K562 (cell line): ENCODE measurements around the gene TMEM218. TPM values are rescaled to one million over a fixed set of nuclear protein-coding genes. Genes with fewer than 3 reads are reported as not detected.

Experiments
- ARID1B ChIP-seq: fragments of 450-650 bp; IDR thresholded peaks from 2 replicates; pipeline ENCODE4 v1.6.1; 2016; ENCODE audit warnings: antibody characterized with exemption, mild to moderate bottlenecking, inconsistent platforms
- BRD4 ChIP-seq: fragments of 200-600 bp; sonication (generic); IDR thresholded peaks from 2 replicates; pipeline ENCODE4 v1.6.1; 2017; ENCODE audit warnings: inconsistent platforms
- NCOR1 ChIP-seq: fragments of 450-650 bp; IDR thresholded peaks from 2 replicates; pipeline ENCODE4 v1.6.1; 2016; ENCODE audit warnings: mild to moderate bottlenecking, moderate library complexity
- NUFIP1 ChIP-seq: fragments of 450-650 bp; IDR thresholded peaks from 2 replicates; pipeline ENCODE4 v1.6.1; 2018; ENCODE audit not compliant: partially characterized antibody
- PPARD ChIP-seq: fragments of 250-450 bp; sonication (Bioruptor Pico); IDR thresholded peaks from 2 replicates; pipeline ENCODE4 v1.8.0; 2022; ENCODE audit warnings: inconsistent platforms, mild to moderate bottlenecking, moderate library complexity
- THAP12 ChIP-seq: fragments of 250-450 bp; sonication (Bioruptor Pico); IDR thresholded peaks from 2 replicates; pipeline ENCODE4 v1.9.0; 2021; ENCODE audit warnings: mild to moderate bottlenecking, inconsistent platforms
- THAP7 ChIP-seq: fragments of 250-450 bp; sonication (Bioruptor Pico); IDR thresholded peaks from 2 replicates; pipeline ENCODE4 v1.5.0; 2021
- ZFP1 ChIP-seq: fragments of 450-650 bp; formaldehyde crosslinking; IDR thresholded peaks from 2 replicates; pipeline ENCODE4 v1.4.0; 2020; ENCODE audit warnings: mild to moderate bottlenecking, mixed read lengths
- polyA plus RNA-seq, 8 experiments: library from polyadenylated mRNA; depleted of rRNA in 4 of 8; stranded (reverse) in 5 of 8; unstranded in 3 of 8; fragments of >200 nt; fragmentation: Nextera tagmentation in 2 of 8; fragmentation: Illumina TruSeq in 1 of 8; extraction: Ambion mirVana in 2 of 8; extraction: Trizol in 1 of 8; gene quantifications; 2 replicates each; pipeline versions ENCODE4 v1.2.1 to v1.2.3, GENCODE V29; 2011 to 2014; ENCODE audit warnings: inconsistent platforms in 1 of 8, missing spikeins in 1 of 8
- total RNA-seq, 7 experiments: library from RNA; depleted of rRNA in 6 of 7; stranded (reverse); fragments of >200 nt in 6 of 7; fragmentation: Illumina TruSeq in 2 of 7; extraction: Trizol in 2 of 7; gene quantifications; 2 replicates each; pipeline versions ENCODE4 v1.2.1 to v1.2.3, GENCODE V29; 2011 to 2021; ENCODE audit warnings: low replicate concordance in 1 of 7

TMEM218 gene
- total and polyA plus RNA-seq, 9 of the 15 experiments (the other 6 are each of a cell fraction or from before 2014, with no cell fraction given) = 13.4 to 32.2 (median 25.4) TPM

GRCh38 chr11:125057693-125058016, 53.8 kb downstream of the TMEM218 start (continued):
- TF ChIP-seq NUFIP1 (no peak), THAP7 (no peak), ARID1B (peak; percentile 28; the same call in 1 of the 2 replicates), PPARD (no peak), ZFP1 (CRISPR knock-in tag) (no peak), THAP12 (no peak), BRD4 (no peak), NCOR1 (0 out of 2 replicates have a peak, but pooled peaks have one; percentile 7)
